Dendritic cell treated with granulocyte-macrophage colony-stimulating factor and Interleukin-4, amounts not matched to agents 40 ng/mL and 50 ng/mL, for 4 days (primary cell): ENCODE measurements around the gene CACNA1C.

Experiments
- H3K27ac Mint-ChIP-seq: one replicate; pipeline ENCODE4 v1.8.0; 2022; ENCODE audit warnings: mild to moderate bottlenecking, mixed read lengths
- H3K27me3 Mint-ChIP-seq: one replicate; pipeline ENCODE4 v1.8.0; 2022; ENCODE audit warnings: mild to moderate bottlenecking, mixed read lengths
- H3K36me3 Mint-ChIP-seq: one replicate; pipeline ENCODE4 v1.8.0; 2022; ENCODE audit warnings: low read depth, mixed read lengths
- H3K4me1 Mint-ChIP-seq: one replicate; pipeline ENCODE4 v1.8.0; 2022; ENCODE audit warnings: low read depth, mixed read lengths
- H3K4me3 Mint-ChIP-seq: one replicate; pipeline ENCODE4 v1.8.0; 2022; ENCODE audit warnings: mild to moderate bottlenecking, moderate library complexity, mixed read lengths
- H3K9me3 Mint-ChIP-seq: one replicate; pipeline ENCODE4 v1.8.0; 2022; ENCODE audit warnings: mixed read lengths
- intact Hi-C: fragments of 100-400 bp; cut with micrococcal nuclease; formaldehyde crosslinking; loops from one replicate; pipeline ENCODE4 v1.15.0; 2022

CACNA1C gene

GRCh38 chr12:2224961-2225360, 172.2 kb downstream of the CACNA1C start:
- no peaks in the 10 kb centered on the region for H3K9me3 Mint-ChIP-seq

DNA sequence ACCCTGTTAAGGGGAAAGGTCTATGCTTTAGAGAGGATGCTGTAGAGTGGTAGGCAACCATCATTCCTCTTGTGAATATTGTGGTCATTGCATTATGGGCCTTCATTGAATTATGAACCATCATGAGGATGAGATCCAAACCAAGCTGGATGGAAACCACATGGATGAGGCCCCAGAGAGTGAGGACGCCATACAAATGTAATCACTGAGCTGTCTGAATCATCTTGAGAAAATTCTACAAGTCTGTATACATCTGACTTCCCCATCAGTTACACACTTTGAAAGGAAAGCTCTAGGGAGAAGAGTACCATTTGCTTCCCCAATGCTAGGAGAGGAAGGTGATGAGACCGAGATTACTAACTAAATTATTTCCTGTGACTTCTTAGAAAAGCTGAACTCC, 172.9 kb downstream of the CACNA1C start:
- Mint-ChIP-seq H3K9me3 (no peaks in the 10 kb centered on the region), H3K27me3 (peaks cover 3% of the 10 kb centered on the region), H3K4me1 (peaks cover 12% of the 10 kb centered on the region), H3K36me3 (no peaks in the 10 kb centered on the region), H3K27ac (no peak overlapping the region), H3K4me3 (no peak overlapping the region)
- intact Hi-C loops: no loop called here

More at GRCh38 chr12:2224961-2225360, 172.2 kb downstream of the CACNA1C start:
- no peak overlapping the region for H3K27ac Mint-ChIP-seq
- H3K27me3 Mint-ChIP-seq: peaks cover 3% of the 10 kb centered on the region
- no peak overlapping the region for H3K4me3 Mint-ChIP-seq
- H3K36me3 Mint-ChIP-seq: no peaks in the 10 kb centered on the region
- peaks cover 12% of the 10 kb centered on the region for H3K4me1 Mint-ChIP-seq
- intact Hi-C loops: no loop called here

DNA sequence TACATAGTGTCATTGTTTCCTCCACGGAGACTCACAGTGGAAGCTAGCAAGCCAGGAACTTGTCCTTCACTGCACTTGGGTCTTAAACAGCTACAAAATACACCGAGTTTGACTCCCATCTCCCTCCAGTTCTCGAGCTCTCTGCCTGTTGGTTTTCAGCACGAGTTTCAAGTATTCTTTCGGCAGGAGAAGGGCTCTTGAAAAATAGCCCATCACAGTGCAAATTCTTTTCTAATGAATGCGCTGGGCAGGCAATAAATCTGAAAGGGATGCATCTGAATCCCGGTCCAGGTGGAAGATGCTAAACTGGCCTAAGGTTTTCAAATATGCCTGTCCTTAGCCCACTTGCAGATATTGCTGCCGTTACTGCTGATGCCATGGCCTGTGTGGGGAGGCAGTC, 173.9 kb downstream of the CACNA1C start:
- Mint-ChIP-seq H3K4me1 (peaks cover 12% of the 10 kb centered on the region), H3K27ac (no peak overlapping the region), H3K9me3 (no peaks in the 10 kb centered on the region), H3K27me3 (peaks cover 3% of the 10 kb centered on the region), H3K36me3 (no peaks in the 10 kb centered on the region), H3K4me3 (no peak overlapping the region)
- intact Hi-C loops: no loop called here

DNA sequence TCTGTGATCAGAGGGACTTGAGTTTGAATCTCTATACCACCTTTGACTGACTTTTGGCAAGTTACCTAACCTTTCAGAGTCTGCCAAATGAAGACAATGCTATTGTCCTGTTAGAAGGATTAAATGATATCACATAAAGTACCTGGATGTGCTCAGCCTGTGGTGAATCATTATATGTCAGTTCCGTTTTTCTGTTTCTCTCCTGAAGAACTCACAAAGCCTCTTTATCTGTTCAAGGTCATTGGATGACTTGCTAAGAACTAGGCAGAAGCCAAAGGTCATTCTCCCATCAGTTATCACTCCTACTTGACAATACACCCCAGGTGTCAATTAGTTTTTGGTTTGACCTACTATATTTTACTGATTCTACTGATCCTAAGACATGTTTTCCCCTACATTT, 174.6 kb downstream of the CACNA1C start:
- H3K27ac Mint-ChIP-seq: no peak overlapping the region
- H3K4me3 Mint-ChIP-seq: no peak overlapping the region
- no peaks in the 10 kb centered on the region for H3K9me3 Mint-ChIP-seq

GRCh38 chr12:2228535-2228934, 175.7 kb downstream of the CACNA1C start:
- H3K4me3 Mint-ChIP-seq: no peak overlapping the region
- intact Hi-C loops: no loop called here
- H3K9me3 Mint-ChIP-seq: no peaks in the 10 kb centered on the region
- H3K36me3 Mint-ChIP-seq: no peaks in the 10 kb centered on the region
- H3K4me1 Mint-ChIP-seq: peaks cover 12% of the 10 kb centered on the region
- H3K27ac Mint-ChIP-seq: no peak overlapping the region
- H3K27me3 Mint-ChIP-seq: peaks cover 3% of the 10 kb centered on the region

More for the DNA sequence above, 174.6 kb downstream of the CACNA1C start:
- H3K4me1 Mint-ChIP-seq: peaks cover 12% of the 10 kb centered on the region
- no peaks in the 10 kb centered on the region for H3K36me3 Mint-ChIP-seq
- intact Hi-C loops: no loop called here
- H3K27me3 Mint-ChIP-seq: peaks cover 3% of the 10 kb centered on the region

GRCh38 chr12:2229661-2230539, 177.1 kb downstream of the CACNA1C start:
- Mint-ChIP-seq H3K27me3 (peaks cover 3% of the 10 kb centered on the region), H3K36me3 (no peaks in the 10 kb centered on the region), H3K27ac (no peak overlapping the region), H3K4me3 (peak overlapping the region; percentile 24), H3K4me1 (peaks cover 12% of the 10 kb centered on the region), H3K9me3 (no peaks in the 10 kb centered on the region)
- intact Hi-C loops: no loop called here

DNA sequence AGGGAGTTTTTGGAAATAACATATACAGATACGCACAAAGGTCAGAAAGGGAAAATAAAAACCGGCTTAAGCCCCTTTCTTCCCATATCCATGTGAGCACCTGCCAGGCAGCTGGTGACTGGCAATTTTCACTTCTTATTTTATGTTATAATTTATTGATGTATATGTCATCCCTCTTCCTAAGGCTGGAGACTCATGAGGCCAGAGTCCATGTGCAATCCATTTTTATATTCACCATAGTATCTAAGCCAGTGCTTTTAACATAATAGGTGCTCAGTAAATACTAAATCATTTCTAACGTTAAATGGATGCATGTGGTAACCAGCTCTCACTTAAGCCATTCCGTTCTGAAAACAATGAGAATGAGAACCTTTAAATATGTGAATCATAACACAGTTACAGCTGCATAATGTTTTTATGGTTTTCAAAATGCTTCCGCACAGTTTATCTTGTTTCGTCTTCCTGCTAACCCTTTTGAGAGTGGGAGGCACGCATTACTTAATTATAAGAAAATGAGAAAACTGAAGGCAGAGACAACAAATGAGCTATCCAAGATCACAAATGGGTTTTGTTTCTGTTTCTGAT, 178.3 kb downstream of the CACNA1C start:
- Mint-ChIP-seq H3K27me3 (peaks cover 3% of the 10 kb centered on the region), H3K27ac (no peak overlapping the region), H3K4me1 (peaks cover 12% of the 10 kb centered on the region), H3K4me3 (no peak overlapping the region), H3K9me3 (no peaks in the 10 kb centered on the region), H3K36me3 (no peaks in the 10 kb centered on the region)
- intact Hi-C loops: no loop called here

GRCh38 chr12:2231956-2232355, 179.2 kb downstream of the CACNA1C start:
- Mint-ChIP-seq H3K4me1 (peaks cover 12% of the 10 kb centered on the region), H3K27me3 (peaks cover 2% of the 10 kb centered on the region), H3K9me3 (no peaks in the 10 kb centered on the region), H3K4me3 (no peak overlapping the region), H3K36me3 (no peaks in the 10 kb centered on the region), H3K27ac (no peak overlapping the region)
- intact Hi-C loops: no loop called here

DNA sequence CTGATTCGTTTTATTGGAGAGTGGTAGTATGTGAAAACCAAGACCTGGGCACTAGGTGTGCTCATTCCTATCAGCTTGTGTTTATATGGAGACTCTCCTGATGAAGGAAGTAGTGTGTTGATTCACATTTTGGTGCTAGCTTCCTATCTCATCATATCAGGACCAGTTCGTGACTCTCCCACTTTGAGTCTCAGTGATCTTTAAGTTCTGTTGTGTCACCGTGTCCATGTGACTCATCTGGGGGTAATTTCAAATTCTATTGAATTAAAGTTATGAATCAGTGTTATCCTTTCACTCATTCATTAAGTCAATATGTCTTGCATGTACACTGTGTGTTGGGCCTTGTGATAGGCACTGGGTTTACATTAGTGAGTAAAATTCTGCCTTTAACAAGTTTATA, 180.2 kb downstream of the CACNA1C start:
- intact Hi-C loops: no loop called here
- Mint-ChIP-seq H3K9me3 (no peaks in the 10 kb centered on the region), H3K27me3 (no peaks in the 10 kb centered on the region), H3K36me3 (no peaks in the 10 kb centered on the region), H3K27ac (no peak overlapping the region), H3K4me3 (no peak overlapping the region), H3K4me1 (peaks cover 12% of the 10 kb centered on the region)

DNA sequence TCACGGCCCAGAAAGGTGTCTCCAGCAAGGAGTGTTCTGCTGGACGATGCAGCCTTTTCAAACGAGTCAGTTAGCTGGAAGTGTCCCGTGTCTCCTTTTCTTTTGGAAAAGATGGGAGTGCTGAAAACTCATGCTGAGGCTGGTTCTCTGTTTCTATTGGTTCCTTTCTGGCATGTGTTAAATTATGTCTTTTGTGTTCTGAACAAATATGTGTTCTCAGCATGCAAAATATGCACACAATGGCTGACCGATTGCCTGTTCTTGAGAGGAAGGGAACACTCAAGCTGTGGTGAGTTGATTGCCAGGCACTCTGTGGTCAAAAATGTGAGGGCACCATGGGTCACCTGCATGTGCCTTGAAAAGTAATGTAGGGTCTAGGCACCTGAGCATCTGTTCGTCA, 181.3 kb downstream of the CACNA1C start:
- no peaks in the 10 kb centered on the region for H3K36me3 Mint-ChIP-seq
- no peak overlapping the region for H3K27ac Mint-ChIP-seq
- H3K4me1 Mint-ChIP-seq: peaks cover 6% of the 10 kb centered on the region
- H3K9me3 Mint-ChIP-seq: no peaks in the 10 kb centered on the region
- intact Hi-C loops: no loop called here
- no peaks in the 10 kb centered on the region for H3K27me3 Mint-ChIP-seq
- no peak overlapping the region for H3K4me3 Mint-ChIP-seq

- H3K36me3 Mint-ChIP-seq: no peaks in the 10 kb centered on the region
- no peaks in the 10 kb centered on the region for H3K4me1 Mint-ChIP-seq
- H3K4me3 Mint-ChIP-seq: no peak overlapping the region
- no peaks in the 10 kb centered on the region for H3K27me3 Mint-ChIP-seq
- no peaks in the 10 kb centered on the region for H3K9me3 Mint-ChIP-seq
- H3K27ac Mint-ChIP-seq: no peak overlapping the region
- intact Hi-C loops: no loop called here
These were observed 182.0 kb downstream of the CACNA1C start for GRCh38 chr12:2234646-2235350.

DNA sequence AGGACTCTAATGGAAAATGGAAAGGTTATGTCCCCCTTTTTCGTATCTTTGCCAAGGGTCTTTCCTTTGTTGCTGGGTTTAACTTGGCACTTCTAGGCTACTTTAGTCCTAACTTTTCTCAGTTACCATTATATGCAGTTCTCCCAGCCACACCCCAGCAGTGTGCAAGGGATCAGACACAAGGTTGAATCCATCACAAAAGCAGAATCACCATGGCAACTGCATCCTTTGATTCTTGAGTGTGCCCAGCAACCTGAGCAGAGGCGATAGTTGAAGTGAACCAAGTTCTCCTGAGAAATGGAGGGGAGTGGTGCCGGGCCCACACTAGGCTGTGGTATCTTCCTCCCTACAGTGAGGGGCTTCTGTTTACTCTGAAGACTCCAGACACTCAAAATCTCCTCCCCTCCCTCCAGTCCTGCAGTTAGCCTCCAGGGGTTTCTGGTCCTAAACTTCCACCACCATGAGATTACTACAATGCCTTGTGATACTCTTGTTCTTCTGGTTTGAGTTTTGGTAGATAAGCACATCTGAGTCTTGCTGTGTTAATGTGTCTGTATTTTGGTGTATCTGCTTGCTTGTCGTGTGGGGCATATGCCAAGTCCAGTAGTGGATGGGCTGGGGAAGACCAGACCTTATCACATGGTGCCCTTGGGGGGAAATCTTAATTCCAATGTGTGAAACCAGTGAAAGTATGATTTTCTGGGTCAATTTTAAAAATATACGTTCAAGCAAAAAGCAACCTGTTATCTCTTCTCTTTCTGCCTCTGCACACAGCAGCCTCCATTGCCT, 183.9 kb downstream of the CACNA1C start:
- no peak overlapping the region for H3K27ac Mint-ChIP-seq

DNA sequence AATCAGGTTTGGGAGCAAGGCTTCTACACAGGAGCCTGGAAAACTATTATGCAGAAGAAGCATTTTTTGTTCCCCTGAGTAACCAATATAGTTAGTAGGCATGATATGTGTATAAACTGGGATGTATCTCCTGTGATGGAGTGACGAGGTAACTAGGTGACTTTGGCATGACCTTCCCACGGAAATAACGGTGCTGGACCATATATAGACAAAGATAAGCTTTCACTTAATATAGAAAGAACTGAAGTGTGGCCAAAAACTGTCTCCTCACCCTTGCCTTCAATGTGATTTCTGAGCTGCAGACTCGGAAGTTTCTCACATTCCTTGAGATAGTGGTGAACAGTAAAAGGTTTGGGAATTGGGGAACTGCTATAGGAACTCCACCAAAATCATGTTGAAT, 185.3 kb downstream of the CACNA1C start:
- H3K27ac Mint-ChIP-seq: no peak overlapping the region
- H3K4me3 Mint-ChIP-seq: no peak overlapping the region
- intact Hi-C loops: no loop called here
- no peaks in the 10 kb centered on the region for H3K27me3 Mint-ChIP-seq
- no peaks in the 10 kb centered on the region for H3K4me1 Mint-ChIP-seq
- no peaks in the 10 kb centered on the region for H3K9me3 Mint-ChIP-seq
- H3K36me3 Mint-ChIP-seq: no peaks in the 10 kb centered on the region

More for the DNA sequence above, 183.9 kb downstream of the CACNA1C start:
- Mint-ChIP-seq H3K4me3 (no peak overlapping the region), H3K27me3 (no peaks in the 10 kb centered on the region), H3K4me1 (no peaks in the 10 kb centered on the region), H3K36me3 (no peaks in the 10 kb centered on the region), H3K9me3 (no peaks in the 10 kb centered on the region)
- intact Hi-C loops: no loop called here
